NCI-H345 treated with DMSO at 0.1 percent for 48 hours (cell line): ENCODE results near the gene C17orf107.

Source experiments
- DNase-seq: peaks from one replicate; lab custom pipeline; 2025; ENCODE audit not compliant: unreplicated experiment; lab: John Stamatoyannopoulos, UW

Gene C17orf107

GRCh38 chr17:4948166-4948930 lies 49.0 kb downstream of the C17orf107 start, which contains the start of gene PFN1:
TSS of gene PFN1 (minus strand) at chr17:4948530. CDS start at chr17:4948394, 136 bp downstream.
- peak; percentile 65 for DNase-seq

- DNase-seq, result peak; percentile 50
Measured at GRCh38 chr17:4948931-4949320, 49.6 kb downstream of the C17orf107 start.

- no peak for DNase-seq
Measured at GRCh38 chr17:4949321-4950074, 50.2 kb downstream of the C17orf107 start.

- DNase-seq, result no peak
Measured at GRCh38 chr17:4950075-4950745, 50.9 kb downstream of the C17orf107 start.

- DNase-seq, result no peak
Measured at GRCh38 chr17:4950746-4951204, 51.4 kb downstream of the C17orf107 start, which contains the start of gene ENO3. TSS of gene ENO3 (plus strand) at chr17:4951119. CDS start at chr17:4951830, 711 bp downstream.

GRCh38 chr17:4951486-4951885 lies 52.1 kb downstream of the C17orf107 start:
- no peak for DNase-seq
